CD4-positive, alpha-beta T cell treated with Interleukin-15 for 1 hour (primary cell): ENCODE data around the gene SCN1B.
"Not testable (repeated sequence)": the region's sequence is repeated elsewhere in the genome, so short reads cannot be mapped to it uniquely, and the experiment has no call there.

ENCODE experiments used
- DNase-seq: peaks from one replicate; pipeline ENCODE4 v3.0.0-alpha.2; 2020

SCN1B gene

DNA sequence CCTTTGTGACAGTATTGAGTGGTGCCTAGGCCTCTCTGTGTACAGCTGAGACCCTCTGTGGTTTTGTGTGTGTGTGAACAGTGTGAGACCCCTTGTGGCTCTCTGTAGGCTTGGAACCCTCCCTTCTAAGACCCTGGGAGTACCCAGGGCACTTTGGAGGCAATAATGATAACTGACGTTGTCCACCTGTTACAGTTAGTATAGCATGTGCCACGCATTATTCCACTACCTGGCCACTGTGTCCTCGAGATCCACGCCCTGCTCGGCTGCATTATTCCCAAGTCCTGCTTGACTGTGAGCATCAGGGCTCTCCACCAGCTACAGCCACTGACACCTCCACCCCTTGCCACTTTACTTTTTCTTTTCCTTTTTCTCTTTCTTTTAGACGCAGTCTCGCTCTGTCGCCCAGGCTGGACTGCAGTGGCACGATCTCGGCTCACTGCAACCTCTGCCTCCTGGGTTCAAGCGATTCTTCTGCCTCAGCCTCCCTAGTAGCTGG lies 28.2 kb upstream of the SCN1B start:
- DNase-seq = no peak

DNA sequence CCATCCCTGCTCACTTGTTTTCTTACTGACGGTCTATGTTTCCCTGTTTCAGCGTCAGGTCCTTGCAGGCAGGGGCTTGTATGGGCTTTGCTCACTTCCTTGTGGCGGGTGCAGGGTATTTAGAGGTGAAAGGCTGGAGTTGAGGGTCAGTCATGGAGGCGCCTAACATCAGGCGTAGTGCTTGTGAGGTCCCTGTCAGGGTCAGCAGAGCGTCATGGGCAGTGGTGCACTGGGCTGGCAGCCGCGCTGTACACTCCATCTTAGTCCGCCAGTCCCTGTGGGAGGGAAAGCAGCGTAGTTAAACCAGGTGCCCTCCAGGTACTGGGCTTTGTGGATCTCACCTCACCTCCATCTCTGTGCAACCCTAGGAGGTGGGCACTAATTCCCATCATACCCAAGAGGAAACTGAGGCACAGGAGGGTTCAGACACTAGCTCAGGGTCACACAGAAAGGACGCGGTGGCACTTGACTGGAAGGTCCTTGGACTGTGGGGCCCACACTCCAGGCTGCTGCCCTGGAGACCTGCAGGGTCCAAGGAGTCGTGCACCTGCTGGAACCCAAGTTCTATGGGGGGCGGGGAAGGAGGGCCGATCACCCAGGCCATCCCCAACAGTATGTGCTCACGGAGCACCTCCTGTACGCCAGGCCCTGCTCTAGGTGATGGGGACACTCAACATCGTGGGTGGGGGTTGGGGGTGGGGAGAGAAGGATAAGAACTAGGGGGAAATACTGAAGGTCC lies 25.6 kb upstream of the SCN1B start:
- DNase-seq = no peak

DNA sequence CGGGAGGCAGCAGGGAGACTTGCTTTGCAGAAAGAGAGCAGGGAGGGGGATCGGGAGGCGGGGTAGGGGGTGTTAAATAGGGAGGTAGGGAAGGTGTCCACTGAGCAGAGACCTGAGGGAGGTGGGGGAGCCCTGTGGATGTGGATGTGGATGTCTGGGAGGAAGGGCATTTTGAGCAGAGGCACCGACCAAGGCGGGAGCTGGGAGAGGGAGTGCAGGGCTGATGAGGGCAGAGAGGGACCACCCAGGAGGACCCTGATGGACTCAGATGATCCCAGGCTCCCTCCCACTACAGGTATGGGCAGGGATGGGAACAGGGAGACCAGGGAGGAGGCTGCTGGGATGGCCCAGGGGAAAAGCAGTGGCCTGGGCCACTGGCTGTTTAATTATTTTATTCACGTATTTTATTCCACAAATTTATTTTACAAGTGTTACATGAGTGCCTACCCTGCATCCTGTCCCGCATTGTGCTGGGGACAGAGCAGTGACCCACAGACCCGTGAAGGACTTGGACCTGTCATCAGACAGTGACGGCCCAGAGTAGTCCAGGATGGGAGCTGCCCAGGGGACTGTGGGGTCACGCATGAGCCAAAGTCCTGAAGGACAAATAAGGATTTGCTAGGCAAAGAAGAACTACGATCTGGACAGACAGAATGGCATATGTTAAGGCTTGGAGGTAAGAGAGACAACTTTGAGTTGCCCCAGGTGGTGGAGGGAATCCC lies 24.9 kb upstream of the SCN1B start:
- DNase-seq = no peak

DNA sequence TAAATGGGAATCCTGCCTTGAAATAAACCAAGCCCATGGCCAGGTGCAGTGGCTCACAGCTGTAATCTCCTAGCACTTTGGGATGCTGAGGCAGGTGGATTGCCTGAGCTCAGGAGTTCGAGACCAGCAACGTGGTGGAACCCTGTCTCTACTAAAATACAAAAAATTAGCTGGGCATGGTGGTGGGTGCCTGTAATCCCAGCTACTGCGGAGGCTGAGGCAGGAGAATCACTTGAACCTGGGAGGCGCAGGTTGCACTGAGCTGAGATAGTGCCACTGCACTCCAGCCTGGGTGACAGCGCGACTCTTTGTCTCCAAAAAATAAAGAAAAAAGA lies 24.3 kb upstream of the SCN1B start:
- not testable (repeated sequence) for DNase-seq

DNA sequence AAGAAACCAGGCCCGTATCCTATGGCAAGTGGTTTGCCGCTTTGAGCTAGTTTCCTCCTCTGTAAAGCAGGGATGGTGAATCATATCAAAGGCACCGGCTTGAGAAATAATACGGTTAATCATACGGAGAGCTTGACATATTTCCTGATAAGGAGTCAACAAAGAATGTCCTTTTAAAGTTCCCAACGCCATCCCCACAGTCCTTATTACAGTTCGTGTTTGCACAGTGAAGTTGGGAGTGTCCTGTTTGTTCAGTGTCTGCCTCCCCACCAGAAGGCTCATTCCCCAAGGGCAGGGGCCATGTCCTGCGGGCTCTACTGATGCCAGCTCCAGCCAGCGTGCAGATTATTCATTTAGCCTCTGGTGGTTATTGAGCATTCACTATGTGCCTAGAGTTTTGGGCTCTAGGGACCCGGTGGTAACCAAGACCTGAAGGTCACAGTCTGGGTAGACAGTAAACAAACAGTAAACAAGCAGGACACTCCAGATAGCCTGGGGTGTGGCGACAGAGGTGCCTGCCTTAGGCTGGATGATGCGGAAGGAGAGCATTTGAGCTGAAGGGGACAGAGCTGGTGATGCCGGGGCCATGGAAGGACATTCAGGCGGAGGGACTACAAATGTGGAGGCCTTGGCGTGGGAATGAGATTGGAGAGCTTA lies 23.8 kb upstream of the SCN1B start:
- DNase-seq = no peak

DNA sequence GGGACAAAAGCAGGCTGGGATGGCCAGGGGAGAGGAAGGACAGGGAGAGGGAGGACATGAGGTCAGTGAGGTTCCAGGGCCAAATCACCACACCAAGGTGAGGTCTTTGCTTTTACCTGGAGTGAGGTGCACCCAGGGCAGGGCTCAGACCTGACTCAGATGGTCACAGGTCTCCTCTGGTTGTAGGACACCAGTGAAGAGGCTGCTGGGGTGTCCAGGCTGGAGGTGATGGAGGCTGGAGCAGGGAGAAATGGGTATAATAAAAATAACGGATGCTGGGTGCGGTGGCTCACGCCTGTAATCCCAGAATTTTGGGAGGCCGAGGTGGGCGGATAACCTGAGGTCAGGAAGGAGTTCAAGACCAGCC lies 23.3 kb upstream of the SCN1B start:
- no peak for DNase-seq

DNA sequence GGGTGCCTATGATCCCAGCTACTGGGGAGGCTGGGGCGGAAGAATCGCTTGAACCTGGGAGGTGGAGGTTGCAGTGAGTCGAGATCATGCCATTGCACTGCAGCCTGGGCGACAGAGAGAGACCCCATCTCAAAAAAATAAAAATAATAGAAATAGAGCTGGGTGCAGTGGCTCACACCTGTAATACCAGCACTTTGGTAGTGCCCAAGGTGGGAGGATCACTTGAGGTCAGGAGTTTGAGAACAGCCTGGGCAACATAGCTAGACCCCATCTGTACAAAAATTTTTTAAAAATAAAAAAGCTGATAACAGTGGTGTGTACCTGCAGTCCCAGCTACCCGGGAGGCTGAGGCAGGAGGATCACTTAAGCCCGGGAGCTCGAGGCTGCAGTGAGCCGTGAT lies 22.8 kb upstream of the SCN1B start:
- DNase-seq = not testable (repeated sequence)

DNA sequence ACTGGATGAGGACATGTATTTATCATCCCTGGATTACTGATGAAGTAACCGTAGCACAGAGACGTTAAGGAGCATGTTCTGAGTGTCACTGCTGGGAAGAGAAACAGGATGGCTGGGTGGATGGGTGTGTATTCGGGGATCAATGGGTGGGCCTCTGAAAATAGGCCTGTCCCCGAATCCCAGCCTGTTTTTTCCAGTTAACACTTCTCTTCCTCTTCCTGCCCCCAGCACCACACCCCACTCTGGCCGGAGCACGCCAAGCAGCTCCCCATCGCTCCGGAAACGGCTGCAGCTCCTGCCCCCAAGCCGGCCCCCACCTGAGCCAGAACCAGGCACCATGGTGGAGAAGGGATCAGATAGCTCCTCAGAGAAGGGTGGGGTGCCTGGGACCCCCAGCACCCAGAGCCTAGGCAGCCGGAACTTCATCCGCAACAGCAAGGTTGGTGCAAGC lies 21.4 kb upstream of the SCN1B start:
- DNase-seq = no peak

DNA sequence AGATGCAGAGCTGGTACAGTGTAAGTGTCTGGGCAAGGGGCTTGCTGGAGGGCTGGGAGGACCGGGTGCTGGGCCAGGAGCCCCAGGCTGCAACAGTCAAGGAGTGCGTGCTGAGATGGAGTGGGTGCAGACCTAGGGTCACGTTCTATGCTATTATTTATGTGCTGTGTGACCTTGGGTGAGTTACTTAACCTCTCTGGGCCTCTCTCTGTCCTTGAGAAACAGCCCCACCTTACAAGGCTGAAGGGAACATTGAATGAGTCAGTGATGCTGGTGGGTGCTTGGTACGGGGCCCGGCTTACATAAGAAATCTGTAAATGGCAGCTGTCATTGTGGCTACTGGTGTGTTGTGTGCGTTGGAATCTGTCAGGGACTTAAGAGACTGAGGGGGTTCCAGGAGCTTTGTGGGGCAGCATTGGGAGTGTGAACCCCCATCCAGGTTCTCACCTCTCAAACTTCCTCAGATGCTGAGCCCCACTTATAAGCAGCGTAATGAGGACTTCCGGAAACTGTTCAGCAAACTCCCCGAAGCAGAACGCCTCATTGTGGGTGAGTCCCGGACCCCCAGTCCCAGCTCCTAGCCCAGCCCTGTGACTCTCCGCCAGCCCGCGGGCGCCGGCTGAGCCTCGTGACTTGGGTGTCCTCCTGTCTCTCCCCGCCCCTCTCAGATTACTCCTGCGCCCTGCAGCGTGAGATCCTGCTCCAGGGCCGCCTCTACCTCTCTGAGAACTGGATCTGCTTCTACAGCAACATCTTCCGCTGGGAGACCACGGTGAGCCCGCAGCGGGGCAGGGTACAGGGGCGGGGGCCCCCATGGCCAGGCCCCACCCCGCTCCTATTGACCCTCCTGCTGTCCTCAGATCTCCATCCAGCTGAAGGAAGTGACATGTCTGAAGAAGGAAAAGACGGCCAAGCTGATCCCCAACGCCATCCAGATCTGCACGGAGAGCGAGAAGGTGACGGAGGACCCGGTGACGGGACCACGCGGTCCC lies 20.6 kb upstream of the SCN1B start:
- DNase-seq = no peak

DNA sequence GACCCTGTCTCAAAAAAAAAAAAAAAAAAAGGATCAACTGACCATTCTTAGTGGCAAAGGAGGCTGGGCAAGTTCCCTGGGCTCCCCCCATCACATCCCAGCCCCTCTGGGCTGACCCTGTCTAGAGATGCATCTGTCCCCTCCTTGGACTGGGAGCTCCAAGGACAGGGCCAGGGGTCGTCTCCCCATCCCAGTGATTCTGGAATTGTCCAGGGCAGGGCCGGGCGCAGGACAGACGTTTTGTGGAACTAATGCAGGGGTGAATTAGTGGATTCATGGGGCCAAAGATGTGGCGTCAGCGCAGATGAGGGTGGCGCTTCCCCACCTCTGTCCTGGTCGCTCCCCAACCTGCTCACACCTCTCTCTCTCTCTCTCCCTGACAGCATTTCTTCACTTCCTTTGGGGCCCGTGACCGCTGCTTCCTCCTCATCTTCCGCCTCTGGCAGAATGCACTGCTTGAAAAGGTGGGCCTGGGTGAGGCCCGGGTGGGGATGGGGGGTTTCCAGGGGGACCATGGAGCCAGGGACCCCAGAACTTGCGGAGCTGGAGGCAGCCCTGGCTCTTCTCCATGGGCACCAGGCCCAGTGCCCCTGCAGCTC lies 19.1 kb upstream of the SCN1B start:
- peak; percentile 43 for DNase-seq

DNA sequence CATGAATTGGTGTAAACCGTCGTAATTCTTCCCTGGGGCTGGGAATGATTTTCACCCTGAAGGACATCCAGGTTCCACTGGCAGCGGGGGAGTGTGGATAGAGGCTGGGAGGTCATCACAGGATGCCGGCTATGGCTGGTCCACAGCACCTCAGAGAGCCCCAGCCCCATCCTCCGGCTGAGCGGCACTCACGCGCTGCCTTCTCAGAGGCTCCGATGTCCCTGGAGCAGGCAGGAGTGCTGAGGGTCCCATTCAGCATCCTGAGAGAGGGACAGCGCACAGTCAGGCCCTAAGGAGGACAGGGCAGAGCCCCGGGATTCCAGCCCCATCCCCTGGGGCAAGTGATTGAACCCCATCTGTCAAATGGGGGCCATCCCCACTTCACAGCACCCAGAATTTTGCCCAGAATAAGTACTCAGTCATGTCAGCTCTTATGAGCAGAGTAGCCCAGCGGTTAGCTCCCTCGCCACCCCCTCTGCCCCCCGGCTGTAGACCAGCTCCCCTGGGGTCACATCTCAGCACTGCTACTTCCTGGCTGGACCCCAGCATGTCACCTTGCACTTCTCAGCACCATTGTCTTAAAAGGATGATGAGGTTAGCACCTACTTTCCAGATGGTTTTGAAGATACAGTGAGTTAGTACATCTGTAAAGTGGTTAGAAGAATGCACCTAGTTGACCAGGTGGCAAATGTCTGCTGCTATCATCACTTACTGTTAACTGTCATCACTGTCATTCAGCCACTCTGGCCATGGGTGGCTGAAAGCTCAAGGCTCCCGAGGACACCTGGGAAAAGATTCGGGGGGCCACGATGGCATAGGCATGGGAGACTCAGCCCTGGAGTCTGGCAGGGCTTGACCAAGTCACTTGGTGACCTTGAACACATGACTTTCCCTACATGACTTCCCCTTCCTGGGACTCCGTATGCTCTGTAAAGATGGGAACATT lies 18.3 kb upstream of the SCN1B start:
- DNase-seq = no peak

DNA sequence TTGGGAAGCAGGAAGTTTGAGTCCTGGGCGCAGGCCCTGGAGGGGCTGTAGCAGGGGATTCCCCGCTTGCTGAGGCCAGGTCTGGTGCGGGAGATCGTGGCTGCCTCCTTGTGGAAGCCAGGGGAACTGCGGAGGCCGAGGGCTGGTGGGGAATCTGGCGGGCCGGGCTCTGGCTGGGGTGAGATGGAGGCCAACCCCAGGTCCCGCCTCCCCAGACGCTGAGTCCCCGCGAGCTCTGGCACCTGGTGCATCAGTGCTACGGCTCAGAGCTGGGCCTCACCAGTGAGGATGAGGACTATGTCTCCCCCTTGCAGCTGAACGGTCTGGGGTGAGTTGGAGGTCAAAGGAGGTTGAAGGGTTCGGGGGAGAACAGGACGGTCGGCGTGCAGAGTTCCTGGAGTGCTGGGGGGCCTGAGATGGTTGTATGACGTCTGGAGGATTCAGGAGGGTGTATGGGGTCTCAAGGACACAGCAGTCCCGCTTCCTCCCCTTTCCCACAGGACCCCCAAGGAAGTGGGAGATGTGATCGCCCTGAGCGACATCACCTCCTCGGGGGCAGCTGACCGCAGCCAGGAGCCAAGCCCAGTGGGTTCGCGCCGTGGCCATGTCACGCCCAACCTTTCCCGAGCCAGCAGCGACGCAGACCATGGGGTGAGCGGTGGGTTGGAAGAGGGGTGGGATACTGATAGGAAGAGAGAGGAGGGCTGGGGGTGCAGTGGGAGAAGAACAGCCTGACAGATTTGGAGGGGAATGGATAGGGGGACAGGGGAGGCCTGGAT lies 17.0 kb upstream of the SCN1B start:
- peak; percentile 82 for DNase-seq

DNA sequence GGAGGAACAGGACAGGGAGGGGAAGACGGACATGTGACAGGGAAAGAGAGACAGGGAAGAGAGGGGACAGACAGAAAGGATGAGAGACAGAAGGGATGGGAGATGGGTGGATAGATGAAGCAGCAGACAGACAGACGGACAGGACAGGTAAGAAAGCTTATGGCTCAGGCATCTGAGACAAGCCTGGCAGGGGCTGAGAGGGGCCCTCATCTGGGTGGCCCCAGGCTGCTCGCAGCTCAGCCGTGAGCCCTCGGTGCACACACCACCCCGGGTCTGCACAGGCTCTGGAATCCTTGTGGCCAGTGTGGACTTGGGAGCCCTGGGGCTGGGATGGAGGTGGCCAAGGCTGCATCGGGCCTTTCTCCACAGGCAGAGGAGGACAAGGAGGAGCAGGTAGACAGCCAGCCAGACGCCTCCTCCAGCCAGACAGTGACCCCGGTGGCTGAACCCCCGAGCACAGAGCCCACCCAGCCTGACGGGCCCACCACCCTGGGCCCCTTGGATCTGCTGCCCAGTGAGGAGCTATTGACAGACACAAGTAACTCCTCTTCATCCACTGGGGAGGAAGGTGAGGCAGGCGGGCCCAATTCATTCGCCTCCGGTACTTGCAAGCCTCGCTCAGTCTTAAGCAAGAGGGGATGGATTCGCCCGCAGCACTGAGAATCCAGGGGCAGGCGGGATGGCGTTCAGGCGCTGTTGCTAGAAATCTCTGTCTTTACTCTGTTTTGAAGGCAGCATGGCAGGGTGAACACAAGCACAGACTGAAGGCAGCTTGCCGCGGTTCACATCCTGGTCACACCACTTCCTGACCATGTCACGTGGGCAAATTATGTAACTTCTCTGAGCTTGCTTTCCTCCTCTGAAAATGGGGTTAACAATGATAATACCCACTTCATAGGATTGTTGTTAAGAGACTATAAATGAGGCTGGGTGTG lies 16.2 kb upstream of the SCN1B start:
- DNase-seq = peak; percentile 79

DNA sequence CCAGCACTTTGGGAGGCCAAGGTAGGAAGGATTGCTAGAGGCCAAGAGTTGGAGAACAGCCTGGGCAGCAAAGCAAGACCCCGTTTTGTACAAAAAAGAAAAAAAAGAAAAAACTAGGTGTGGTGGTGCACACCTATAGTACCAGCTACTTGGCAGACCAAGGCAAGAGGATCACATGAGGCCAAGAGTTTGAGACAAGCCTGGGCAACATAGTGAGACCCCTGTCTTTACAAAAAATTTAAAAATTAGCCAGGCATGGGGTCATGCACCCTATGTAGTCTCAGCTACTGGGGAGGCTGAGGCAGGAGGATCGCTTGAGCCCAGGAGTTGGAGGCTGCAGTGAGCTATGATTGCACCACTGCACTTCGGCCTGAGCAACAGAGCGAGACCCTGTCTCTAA lies 15.5 kb upstream of the SCN1B start:
- DNase-seq = not testable (repeated sequence)

DNA sequence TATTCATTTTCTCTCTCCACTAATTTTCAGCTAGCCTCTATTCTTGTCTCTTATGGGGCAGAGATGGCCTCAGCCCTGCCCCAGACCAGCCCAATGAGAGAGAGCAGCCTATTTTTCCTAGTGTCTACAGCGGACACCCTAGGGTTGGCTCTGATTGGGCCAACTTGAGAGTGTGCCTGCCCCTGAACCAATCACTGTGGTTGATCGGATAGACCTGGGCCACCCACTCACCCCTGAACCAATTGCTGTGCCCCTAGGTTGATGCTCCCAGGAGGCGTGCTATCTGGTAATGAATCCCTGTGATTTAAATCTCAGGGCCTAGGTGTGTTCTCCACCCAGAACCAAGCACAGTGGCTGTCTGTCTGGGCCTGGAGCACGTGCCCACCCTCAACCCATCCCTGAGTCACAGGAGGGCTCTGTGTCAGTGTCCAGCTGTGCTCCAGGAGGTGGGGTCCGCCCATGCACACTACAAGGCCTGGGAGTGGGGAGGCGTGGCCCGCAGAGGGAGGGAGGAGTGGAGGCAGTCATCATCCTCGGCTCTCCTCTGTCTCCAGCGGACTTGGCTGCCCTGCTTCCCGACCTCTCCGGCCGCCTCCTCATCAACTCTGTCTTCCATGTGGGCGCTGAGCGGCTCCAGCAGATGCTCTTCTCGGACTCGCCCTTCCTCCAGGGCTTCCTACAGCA lies 14.9 kb upstream of the SCN1B start:
- no peak for DNase-seq

DNA sequence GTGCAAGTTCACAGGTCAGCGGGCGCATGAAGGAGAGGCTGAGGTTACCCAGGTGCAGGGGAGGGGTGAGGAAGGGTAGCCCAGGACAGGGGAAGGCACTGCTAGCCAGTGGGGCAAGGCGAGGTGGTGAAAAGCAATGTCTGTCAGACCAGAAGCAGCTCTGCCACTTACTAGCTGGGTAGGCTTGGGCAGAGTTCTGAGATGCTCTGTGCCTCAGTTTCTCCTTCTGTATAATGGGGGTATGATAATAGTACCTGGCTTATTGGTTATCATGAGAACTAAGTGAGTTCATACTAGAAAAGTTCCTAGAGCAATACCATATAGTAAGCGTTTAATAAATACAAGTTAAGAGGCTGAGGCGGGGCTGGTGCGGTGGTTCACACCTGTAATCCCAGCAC lies 14.3 kb upstream of the SCN1B start:
- no peak for DNase-seq

DNA sequence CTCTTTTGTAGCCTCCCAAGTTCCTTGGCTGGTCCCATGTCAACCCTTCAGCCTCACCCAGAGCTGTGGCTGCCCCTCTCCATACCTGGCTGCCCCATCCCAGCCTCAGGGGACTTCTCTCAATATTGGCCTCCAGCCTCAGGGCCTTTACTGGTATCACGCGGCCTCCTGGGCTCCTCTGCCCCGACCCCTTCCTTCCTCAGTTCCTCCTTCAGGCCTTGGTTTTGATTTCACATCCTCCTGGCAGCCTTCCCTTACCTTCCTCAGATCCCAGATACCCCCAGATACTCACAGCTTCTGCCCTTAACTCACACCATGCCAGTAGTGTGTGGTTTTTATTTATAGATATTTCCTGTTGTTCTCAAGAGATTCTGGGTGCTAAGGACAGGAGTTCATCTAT lies 12.8 kb upstream of the SCN1B start:
- no peak for DNase-seq

DNA sequence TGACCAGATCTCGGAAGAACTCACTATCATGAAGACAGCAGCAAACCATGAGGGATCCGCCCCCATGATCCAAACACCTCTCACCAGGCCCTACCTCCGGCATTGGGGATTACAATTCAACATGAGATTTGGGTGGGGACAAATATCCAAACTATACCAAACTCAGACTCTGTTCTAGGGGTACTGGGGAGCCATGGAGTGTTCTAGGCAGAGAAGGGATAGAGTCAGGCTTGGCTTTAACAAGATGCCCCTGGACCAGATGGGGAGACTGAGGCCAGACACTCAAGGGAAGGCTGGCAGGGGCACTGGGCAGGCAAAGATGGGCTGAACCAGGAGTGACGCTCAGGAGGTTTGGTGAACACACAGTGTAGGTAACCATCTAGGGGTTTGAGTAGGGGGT lies 11.9 kb upstream of the SCN1B start:
- DNase-seq = no peak

DNA sequence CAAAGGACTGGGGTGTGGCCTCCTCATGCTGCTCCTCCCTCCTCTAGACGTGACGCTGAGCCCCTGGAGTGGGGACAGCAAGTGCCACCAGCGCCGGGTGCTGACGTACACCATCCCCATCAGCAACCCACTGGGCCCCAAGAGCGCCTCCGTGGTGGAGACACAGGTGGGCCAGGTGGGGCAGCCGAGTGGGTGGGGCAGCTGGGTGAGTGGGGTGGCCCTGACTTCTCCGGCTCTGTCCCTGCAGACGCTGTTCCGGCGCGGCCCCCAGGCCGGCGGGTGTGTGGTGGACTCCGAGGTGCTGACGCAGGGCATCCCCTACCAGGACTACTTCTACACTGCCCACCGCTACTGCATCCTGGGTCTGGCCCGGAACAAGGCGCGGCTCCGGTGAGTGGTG lies 11.1 kb upstream of the SCN1B start:
- no peak for DNase-seq
